ENCODE measurements around the gene RPS6KA4.

RPS6KA4 gene

DNA sequence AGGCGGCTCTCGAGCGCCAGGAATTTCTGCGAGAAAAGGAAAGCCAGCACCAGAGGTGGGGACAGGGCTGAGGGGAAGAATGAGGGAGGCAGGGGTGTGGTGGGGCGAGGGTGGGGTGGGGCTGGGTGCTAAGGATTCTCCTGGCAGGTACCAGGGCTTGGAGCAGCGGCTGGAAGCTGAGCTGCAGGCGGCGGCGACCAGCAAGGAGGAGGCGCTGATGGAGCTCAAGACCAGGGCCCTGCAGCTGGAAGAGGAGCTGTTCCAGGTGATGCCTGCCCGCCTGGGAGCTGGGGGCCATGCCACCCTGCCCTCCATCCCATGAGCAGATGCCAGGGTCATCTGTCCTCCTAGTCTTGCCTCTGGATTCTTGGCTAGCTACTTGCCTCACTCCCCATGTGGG is 9.6 kb upstream of the RPS6KA4 start:
- DNase-seq, result no peak

DNA sequence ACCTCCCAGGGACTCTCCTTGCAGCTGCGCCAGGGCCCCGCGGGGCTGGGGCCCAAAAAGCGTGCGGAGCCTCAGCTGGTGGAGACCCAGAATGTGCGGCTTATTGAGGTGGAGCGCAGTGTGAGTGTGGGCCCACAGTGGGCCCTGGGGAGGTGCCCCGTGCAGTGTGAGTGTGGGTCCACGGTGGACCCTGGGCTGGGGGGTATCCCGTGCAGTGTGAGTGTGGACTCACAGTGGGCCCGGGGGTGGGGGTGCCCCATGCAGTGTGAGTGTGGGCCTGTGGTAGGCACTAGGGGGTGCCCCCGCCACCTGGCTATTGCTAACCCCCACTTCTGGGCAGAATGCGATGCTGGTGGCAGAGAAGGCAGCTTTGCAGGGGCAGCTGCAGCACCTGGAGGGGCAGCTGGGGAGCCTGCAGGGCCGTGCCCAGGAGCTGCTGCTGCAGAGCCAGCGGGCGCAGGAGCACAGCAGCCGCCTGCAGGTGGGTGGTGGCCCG is 7.8 kb upstream of the RPS6KA4 start:
- DNase-seq, result no peak

DNA sequence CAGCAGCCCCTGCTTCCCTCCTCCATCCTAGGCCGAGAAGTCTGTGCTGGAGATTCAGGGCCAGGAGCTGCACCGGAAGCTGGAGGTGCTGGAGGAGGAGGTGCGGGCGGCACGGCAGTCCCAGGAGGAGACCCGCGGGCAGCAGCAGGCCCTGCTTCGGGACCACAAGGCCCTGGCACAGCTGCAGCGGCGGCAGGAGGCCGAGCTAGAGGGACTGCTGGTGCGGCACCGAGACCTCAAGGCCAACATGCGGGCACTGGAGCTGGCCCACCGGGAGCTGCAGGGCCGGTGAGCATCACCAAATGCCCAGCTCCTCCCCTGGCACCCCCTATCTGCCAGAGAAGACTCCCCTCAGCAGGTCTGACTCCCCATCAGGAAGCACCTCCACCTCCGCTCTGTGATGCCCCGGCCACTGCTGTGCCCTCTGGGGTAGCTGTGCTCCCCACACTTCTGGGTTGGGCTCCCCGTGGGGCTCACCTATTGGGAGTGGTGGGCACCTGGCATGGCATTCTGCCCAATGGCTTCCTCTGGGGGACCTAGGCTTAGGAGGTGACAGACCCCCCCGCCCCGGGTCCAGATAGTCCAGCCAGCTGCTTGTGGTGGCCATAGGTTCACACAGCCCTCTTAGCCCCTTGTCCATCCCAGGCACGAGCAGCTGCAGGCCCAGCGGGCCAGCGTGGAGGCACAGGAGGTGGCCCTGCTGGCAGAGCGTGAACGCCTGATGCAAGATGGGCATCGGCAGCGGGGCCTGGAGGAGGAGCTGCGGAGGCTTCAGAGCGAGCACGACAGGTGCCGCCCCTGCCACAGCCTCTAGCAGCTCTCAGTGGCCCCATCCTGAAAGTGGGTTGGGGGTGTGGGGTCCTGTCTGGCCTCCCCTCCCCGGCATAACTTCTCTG is 6.6 kb upstream of the RPS6KA4 start:
- no peak for DNase-seq

DNA sequence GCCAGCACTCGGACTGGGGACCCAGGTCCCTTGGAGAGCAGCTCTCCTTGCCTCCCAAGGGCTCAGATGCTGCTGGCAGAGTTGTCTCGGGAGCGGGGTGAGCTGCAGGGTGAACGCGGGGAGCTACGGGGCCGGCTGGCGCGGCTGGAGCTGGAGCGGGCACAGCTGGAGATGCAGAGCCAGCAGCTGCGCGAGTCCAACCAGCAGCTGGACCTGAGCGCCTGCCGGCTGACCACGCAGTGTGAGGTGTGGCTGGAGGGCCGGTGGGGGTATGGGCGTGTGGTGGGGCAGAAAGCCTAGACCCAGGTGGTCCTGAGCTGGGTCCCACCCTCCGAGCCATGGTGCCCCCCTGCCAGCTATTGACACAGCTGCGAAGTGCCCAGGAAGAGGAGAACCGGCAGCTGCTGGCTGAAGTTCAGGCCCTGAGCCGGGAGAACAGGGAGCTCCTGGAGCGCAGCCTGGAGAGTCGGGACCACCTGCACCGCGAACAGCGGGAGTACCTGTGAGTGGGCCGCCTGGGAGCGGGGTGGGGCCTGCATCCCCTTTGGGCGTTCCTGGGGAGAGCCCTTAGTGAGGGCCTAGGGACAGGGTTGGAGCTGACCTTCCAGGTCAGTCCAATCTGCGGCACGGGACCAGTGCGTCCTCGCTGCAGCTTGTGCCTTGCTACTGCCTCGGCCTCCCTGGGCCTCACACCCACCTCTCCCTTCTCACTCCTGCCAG is 5.8 kb upstream of the RPS6KA4 start:
- no peak for DNase-seq

DNA sequence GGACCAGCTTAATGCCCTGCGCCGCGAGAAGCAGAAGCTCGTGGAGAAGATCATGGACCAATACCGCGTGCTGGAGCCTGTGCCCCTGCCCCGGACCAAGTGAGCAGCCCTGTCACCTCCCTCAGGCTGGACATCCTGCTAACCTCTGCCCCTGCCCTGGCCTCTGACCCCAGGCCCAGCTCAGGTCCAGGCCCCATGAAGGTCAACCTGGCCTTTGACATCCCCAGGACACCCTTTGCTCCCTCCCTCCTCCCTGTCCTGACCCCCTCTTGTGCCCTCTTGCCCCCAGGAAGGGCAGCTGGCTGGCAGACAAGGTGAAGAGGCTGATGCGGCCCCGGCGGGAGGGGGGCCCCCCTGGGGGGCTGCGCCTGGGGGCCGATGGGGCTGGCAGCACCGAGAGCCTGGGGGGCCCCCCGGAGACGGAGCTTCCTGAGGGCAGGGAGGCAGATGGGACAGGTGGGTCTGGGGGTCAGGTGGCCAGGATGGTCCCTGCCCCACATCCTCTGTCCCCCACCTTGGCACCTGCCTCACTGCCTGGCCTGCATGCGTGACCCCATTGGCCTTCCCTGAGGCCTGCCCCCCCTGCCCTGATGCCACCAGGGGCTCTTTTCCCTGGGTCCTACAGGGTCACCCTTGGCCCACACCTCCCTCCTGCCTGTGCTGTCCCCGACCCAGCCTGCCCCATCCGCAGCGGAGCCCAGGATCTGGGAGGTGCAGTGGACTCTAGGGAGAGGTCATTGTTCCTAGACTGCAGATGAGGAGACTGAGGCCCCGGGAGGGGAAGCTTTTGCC is 5.1 kb upstream of the RPS6KA4 start:
- DNase-seq, result no peak

DNA sequence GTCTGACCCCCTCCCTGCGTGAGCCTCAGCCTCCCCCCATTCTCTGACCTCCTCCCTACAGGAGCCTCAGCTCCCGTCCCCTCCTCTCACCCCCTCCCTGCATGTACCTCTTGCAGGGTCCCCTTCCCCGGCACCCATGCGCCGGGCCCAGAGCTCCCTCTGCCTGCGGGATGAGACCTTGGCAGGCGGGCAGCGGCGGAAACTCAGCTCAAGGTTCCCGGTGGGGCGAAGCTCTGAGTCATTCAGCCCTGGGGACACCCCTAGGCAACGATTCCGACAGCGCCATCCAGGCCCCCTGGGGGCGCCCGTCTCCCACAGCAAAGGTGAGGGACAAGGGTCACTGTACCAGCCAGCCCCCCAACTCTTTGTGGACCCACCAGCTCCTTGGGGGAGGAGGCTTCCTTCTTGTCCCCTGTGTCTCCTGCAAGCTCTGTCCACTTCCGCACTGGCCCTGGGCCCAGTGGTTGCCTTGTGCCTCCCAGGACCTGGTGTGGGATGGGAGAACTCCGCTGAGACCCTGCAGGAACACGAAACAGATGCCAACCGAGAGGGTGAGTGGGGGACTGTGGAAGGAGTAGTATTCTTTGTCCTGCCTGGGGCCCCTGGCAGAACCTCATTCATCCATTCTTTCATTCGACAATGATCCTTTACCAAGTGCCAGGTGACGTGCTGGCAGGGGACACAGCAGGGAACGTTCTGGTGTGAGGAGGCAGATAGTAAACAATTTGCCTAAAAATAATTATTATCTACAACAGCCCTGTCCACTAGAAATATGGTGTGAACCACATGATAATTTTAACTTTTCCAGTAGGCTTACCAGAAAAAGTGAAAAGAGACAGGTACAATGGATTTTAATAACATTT is 3.7 kb upstream of the RPS6KA4 start:
- no peak for DNase-seq

DNA sequence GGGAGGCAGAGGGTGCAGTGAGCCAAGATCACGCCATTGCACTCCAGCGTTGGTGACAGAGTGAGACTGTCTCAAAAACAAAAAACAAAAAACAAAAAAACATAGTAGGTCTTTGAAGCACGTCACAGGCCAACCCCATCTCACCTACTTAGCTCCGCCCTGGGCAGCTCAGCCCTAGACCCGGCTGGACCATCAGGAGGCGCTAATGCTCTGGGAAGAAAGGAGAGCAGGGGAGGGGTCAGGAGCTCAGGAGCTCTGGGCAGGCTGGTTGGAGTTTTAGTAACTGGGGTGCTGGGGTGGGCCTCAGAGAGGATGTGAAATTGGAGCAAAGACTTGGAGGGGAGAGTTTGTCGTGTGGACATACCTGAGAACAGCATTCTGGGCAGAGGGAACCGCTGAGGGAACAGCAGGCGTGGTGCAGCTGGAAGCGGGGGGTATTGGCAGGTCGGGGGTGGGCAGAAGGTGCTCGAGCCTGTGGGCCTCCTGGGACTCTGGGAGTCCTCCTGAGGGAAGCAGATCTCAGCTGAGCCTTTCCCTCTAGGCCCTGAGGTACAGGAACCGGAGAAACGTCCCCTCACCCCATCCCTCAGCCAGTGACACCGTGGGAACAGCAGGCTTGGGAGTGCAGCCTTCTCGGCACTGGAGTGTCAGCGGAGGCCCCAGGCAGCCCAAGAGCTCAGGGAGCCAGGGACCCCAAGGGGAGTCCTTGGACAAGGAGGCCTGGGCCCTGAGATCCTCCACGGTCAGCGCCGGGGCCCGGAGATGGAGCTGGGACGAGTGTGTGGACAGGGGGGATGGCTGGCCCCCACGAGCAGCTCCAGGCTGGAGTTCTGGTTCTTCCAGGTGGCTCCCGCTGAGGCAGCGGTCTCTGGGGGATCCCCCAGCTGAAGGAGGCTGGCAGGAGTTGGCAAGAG is 2.2 kb upstream of the RPS6KA4 start:
- DNase-seq, result no peak

DNA sequence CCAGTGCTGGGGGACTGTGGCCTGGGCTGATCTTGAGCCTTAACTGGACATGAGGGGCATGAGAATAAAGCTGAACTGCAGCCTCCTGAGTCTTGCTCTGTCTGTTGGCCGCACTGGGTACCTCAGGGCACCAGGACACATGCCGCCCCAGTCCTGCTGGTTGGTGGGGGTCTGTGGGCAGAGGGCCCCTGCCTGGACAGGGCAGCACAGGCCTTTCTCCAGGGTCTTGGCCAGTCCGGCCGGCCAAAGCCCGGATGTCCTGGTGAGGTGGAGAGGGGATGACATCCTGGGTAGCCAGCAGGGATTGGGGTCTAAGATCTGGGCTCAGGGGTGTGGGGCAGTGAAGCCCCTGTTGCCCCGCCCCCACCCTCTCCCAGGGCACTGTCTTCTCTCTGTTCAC is 1.5 kb upstream of the RPS6KA4 start:
- no peak for DNase-seq

DNA sequence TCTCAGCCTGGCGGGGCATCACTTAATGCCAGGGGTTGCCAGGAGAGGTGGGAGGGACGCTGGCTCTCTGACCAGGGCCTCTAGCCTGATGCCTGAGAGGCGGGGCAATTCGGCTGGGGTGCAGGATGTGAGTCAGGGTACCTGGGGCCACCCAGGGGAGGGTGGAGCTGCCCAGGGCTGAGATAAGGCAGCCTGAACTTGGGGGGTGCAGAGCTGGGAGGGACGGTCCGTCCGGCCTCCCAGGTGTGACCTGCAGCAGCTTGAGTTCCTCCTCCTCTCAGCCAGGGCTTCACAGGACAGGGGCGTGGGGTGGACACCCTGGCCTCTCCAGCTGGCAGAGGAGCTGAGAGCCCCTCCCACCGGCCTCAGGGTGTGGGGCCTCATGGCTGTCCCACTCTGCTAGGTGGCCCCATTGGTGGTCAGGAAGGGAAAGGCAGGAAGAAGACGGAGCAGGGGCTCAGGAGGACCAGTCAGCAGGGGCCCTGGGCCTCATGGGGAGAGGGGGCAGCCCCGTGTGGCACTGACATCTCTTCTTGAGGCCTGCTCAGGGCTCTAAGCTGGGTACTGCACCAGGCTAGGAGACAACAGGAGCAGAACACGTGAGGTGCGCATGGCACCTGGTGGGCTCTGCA is 942 bp upstream of the RPS6KA4 start:
- peak in 1 of 4 experiments; percentile 37 for DNase-seq

DNA sequence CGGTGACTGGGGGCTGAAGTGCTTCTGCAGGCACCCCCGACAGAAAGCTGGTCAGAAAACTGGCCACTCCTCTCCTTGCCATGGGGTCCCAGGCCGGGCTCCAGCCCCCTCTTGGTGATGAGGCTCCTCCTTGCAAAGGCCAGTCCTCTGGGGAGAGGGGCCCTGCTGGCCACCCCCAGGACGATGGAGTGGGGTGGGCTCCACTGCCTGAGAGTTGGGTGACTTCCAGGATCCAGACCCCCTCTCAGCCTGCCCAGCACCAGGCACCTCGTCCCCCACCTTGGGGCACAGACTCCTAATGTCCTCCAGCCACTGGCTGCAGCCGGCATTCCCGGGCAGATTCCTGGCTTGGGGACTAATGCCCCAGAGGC is 441 bp upstream of the RPS6KA4 start:
- no peak for DNase-seq

DNA sequence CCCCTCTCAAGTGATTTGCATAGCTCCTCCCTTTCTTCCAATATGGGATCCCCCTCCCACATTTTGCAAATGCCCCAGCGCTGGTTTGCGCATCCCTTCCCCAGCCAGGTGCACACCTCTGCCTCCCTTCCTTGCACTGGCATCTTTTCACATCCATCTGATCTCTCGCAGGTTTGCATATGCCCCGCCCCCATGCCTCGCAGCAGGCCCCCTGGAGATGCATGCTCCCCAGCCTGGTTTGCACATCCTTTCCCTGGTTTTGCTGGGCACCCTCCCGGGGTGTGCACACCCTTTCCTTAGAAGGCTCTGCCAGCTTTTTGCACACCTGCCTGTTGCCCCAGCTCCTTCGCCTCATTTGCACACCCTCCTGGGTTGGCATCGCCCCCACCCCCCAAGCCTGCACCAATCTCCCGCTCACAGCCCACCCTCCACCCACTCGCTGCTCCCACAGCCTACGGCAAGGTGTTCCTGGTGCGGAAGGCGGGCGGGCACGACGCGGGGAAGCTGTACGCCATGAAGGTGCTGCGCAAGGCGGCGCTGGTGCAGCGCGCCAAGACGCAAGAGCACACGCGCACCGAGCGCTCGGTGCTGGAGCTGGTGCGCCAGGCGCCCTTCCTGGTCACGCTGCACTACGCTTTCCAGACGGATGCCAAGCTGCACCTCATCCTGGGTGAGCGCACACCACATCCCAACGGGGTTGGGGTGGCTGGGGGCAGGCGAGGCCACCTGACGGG is 917 bp downstream of the RPS6KA4 start:
- DNase-seq, result no peak

DNA sequence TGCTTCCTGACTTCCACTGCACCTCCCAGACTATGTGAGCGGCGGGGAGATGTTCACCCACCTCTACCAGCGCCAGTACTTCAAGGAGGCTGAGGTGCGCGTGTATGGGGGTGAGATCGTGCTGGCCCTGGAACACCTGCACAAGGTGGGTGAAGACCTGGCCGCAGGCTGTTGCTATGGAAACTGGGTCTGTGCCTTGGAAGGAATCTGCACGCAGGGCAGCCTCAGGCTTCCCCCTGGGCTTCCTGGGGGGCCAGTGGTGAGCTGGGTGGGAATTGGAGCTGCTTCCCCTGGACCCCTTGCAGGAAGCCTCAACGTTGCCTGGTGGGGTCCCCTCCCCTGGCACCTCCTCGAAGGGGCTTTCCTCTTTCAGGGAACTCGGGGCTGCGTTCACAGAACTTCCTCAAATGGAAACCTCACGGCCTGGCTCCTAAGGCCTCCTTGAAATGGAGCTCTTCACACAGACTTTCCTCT is 1.5 kb downstream of the RPS6KA4 start:
- no peak for DNase-seq

DNA sequence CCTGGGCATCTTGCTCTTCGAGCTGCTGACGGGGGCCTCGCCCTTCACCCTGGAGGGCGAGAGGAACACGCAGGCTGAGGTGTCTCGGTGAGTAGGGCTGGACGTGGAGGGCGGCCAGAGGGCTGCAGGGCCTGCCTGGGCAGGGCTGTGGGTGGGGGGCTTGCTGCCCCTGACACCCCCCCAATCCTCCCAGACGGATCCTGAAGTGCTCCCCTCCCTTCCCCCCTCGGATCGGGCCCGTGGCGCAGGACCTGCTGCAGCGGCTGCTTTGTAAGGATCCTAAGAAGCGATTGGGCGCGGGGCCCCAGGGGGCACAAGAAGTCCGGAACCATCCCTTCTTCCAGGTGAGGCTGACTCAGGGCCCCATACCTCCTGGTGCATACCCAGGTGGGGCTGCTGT is 2.7 kb downstream of the RPS6KA4 start:
- DNase-seq, result no peak

DNA sequence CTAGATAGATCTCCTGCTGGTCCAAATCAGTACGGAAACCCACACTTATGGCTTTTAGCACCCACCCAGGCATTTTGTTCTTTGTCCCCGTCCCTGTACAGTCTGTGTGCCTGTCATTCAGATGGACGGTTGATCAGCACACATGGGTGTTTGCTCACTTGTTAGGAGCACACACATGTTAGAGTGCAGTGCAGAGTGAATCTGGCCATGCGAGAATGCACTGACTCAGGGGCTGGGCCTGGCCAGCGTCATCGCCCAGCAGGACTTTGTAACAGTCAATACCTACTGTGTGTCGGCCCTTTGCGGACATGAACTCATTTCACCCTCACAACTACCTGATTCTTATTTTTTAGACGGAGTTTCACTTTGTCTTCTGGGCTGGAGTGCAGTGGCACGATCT is 3.4 kb downstream of the RPS6KA4 start:
- no peak for DNase-seq

DNA sequence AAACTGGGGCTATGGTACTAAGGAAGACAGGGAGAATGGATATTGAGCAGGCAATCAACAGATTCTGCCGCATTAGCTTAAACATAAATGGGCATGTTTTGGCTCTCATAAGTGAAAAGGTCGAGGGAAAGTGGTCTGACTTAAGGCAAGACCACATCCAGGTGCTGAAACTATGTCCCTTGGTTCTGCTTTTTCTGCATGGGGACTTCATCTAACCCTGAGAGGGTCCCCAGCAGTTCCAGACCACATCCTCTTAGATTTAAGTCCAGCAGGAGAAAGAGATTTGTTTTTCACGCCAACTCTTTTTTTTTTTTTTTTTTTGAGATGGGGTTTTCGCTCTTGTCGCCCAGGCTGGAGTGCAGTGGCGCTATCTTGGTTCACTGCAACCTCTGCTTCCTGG is 5.5 kb downstream of the RPS6KA4 start:
- no peak for DNase-seq

DNA sequence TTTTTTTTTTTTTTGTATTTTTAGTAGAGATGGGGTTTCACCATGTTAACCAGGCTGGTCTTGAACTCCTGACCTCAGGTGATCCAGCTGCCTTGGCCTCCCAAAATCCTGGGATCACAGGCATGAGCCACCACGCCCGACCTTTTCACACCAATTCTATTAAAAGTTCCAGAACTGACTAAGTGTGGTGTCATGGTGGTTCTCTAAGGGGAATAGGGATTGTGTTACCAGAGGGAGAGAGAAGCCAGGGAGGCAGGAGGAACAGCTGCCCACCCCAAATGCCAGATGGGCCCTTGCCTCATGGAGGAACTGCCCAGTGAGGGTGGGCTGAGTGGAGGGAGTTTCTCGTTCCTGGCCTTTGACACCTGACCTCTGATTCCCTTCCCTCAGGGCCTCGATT is 5.9 kb downstream of the RPS6KA4 start:
- DNase-seq, result no peak

DNA sequence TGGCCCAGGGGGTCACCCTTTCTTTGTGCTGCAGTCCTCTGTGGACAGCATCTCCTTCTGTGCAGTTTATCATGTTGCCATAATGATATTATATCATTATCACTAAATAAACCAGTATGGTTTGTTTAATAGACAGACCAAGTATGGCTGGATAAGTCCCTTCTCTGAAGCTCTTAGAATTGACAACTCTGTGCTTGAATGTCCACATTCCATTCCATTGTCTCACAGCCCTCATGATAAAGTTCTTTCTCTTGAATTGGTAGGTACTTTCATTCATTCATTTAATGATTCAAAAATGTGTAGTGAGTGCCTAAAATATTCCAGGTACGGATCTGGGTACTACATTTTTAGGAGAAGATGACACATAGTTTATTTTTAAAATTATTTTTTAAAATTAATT is 7.8 kb downstream of the RPS6KA4 start:
- DNase-seq, result no peak

DNA sequence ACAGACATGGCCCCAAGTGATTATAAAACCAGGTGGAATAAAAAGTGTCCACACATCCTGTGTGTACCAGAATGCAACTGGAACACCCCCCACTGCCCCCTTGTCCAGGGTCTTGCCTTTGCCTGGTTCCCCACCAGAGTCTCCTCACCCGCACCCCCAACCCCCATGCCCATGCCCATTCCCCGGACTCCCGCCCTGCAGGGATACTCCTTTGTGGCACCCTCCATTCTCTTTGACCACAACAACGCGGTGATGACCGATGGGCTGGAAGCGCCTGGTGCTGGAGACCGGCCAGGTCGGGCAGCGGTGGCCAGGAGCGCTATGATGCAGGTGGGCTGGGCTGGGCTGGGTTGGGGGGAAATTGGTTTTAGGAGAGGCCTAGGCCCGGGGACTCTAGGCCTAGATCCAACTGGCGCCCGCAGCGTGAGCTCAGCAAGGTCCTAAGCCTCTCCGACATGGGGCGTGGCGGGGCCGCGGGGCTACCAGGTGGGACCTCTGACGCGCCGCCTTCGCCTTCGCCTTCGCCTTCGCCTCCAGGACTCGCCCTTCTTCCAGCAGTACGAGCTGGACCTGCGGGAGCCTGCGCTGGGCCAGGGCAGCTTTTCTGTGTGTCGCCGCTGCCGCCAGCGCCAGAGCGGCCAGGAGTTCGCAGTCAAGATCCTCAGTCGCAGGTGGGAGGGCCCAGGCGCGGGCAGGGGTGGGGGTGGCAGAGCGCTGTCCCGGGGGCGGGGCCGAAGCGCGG is 9.1 kb downstream of the RPS6KA4 start:
- no peak for DNase-seq

DNA sequence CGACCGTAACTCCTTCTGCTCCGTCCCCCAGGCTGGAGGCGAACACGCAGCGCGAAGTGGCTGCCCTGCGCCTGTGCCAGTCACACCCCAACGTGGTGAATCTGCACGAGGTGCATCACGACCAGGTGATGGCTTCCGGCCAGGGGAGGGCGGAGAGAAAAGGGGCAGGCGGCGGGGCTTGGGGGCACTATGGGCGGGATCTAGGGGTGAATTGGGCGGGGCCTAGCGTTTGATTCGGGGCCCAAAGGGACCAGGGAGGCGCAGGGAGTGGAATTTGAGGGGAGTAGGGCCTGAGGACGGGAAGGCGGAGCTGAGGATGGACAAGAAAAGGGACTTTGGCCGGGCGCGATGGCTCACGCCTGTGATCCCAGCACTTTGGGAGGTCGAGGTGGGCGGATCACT is 9.7 kb downstream of the RPS6KA4 start:
- no peak for DNase-seq
